ENCODE results near the gene GPR157.
"Not testable (repeated sequence)": the region's sequence is repeated elsewhere in the genome, so short reads cannot be mapped to it uniquely, and the experiment has no call there.

GPR157 gene

GRCh38 chr1:9146156-9146555 is 17.3 kb upstream of the GPR157 start:
- H3K27ac ChIP-seq (ENCODE audit: low read depth, low read length, severe bottlenecking), result no peak overlapping the region
- H3K9me3 ChIP-seq (ENCODE audit: control insufficient read depth, low read length), result no peaks in the 10 kb centered on the region
- H3K4me3 ChIP-seq (ENCODE audit: extremely low read depth, insufficient read depth, low read length, poor library complexity, severe bottlenecking), result no peak overlapping the region
- WGBS, 2 experiments (ENCODE audit: insufficient coverage in 2 of 2), result 74 to 83% methylated on average over 1 to 4 of the region's 8 CpGs
- H3K36me3 ChIP-seq (ENCODE audit: control insufficient read depth, insufficient read depth, low read length), result peaks cover 31% of the 10 kb centered on the region
- peaks cover 5% of the 10 kb centered on the region for H3K4me1 ChIP-seq (ENCODE audit: control insufficient read depth, insufficient read depth, low read length, poor library complexity, severe bottlenecking)

- WGBS, 2 experiments (ENCODE audit: insufficient coverage in 2 of 2), result 90 to 96% methylated on average over 4 to 5 of the region's 5 CpGs
- no peak overlapping the region for H3K27ac ChIP-seq (ENCODE audit: low read depth, low read length, severe bottlenecking)
- H3K4me3 ChIP-seq (ENCODE audit: extremely low read depth, insufficient read depth, low read length, poor library complexity, severe bottlenecking), result no peak overlapping the region
Observed at GRCh38 chr1:9145714-9146113, 16.8 kb upstream of the GPR157 start.

GRCh38 chr1:9145021-9145668 is 16.2 kb upstream of the GPR157 start:
- Histone ChIP-seq H3K4me1 (ENCODE audit: control insufficient read depth, insufficient read depth, low read length, poor library complexity, severe bottlenecking) (peaks cover 3% of the 10 kb centered on the region), H3K9me3 (ENCODE audit: control insufficient read depth, low read length) (no peaks in the 10 kb centered on the region), H3K4me3 (ENCODE audit: extremely low read depth, insufficient read depth, low read length, poor library complexity, severe bottlenecking) (no peak overlapping the region), H3K36me3 (ENCODE audit: control insufficient read depth, insufficient read depth, low read length) (peaks cover 21% of the 10 kb centered on the region), H3K27ac (ENCODE audit: low read depth, low read length, severe bottlenecking) (no peak overlapping the region)
- WGBS, 2 experiments (ENCODE audit: insufficient coverage in 2 of 2), result 65 to 79% methylated on average over 9 to 14 of the region's 17 CpGs

More at GRCh38 chr1:9145714-9146113, 16.8 kb upstream of the GPR157 start:
- H3K36me3 ChIP-seq (ENCODE audit: control insufficient read depth, insufficient read depth, low read length), result peaks cover 27% of the 10 kb centered on the region
- peaks cover 5% of the 10 kb centered on the region for H3K4me1 ChIP-seq (ENCODE audit: control insufficient read depth, insufficient read depth, low read length, poor library complexity, severe bottlenecking)
- H3K9me3 ChIP-seq (ENCODE audit: control insufficient read depth, low read length), result no peaks in the 10 kb centered on the region

- 95 to 100% methylated on average over 7 of the region's 7 CpGs for WGBS, 2 experiments (ENCODE audit: insufficient coverage in 2 of 2)
Observed at GRCh38 chr1:9144494-9144893, 15.6 kb upstream of the GPR157 start.

GRCh38 chr1:9143250-9143649 is 14.3 kb upstream of the GPR157 start:
- Histone ChIP-seq H3K9me3 (ENCODE audit: control insufficient read depth, low read length) (no peaks in the 10 kb centered on the region), H3K36me3 (ENCODE audit: control insufficient read depth, insufficient read depth, low read length) (peaks cover 4% of the 10 kb centered on the region), H3K4me1 (ENCODE audit: control insufficient read depth, insufficient read depth, low read length, poor library complexity, severe bottlenecking) (no peaks in the 10 kb centered on the region), H3K27ac (ENCODE audit: low read depth, low read length, severe bottlenecking) (no peak overlapping the region), H3K4me3 (ENCODE audit: extremely low read depth, insufficient read depth, low read length, poor library complexity, severe bottlenecking) (no peak overlapping the region)
- 84 to 94% methylated on average over 6 of the region's 7 CpGs for WGBS, 2 experiments (ENCODE audit: insufficient coverage in 2 of 2)

More at GRCh38 chr1:9144494-9144893, 15.6 kb upstream of the GPR157 start:
- not testable (repeated sequence) for H3K4me1 ChIP-seq (ENCODE audit: control insufficient read depth, insufficient read depth, low read length, poor library complexity, severe bottlenecking); H3K27ac ChIP-seq (ENCODE audit: low read depth, low read length, severe bottlenecking); H3K9me3 ChIP-seq (ENCODE audit: control insufficient read depth, low read length); H3K4me3 ChIP-seq (ENCODE audit: extremely low read depth, insufficient read depth, low read length, poor library complexity, severe bottlenecking)
- H3K36me3 ChIP-seq (ENCODE audit: control insufficient read depth, insufficient read depth, low read length), result peaks cover 15% of the 10 kb centered on the region

- Histone ChIP-seq H3K4me1 (ENCODE audit: control insufficient read depth, insufficient read depth, low read length, poor library complexity, severe bottlenecking) (no peaks in the 10 kb centered on the region), H3K27ac (ENCODE audit: low read depth, low read length, severe bottlenecking) (no peak overlapping the region), H3K4me3 (ENCODE audit: extremely low read depth, insufficient read depth, low read length, poor library complexity, severe bottlenecking) (no peak overlapping the region), H3K9me3 (ENCODE audit: control insufficient read depth, low read length) (no peaks in the 10 kb centered on the region), H3K36me3 (ENCODE audit: control insufficient read depth, insufficient read depth, low read length) (no peaks in the 10 kb centered on the region)
- 80 to 100% methylated on average over 1 to 2 of the region's 2 CpGs for WGBS, 2 experiments (ENCODE audit: insufficient coverage in 2 of 2)
Observed at GRCh38 chr1:9139930-9140329, 11.0 kb upstream of the GPR157 start.

- Histone ChIP-seq H3K9me3 (ENCODE audit: control insufficient read depth, low read length) (no peaks in the 10 kb centered on the region), H3K4me3 (ENCODE audit: extremely low read depth, insufficient read depth, low read length, poor library complexity, severe bottlenecking) (no peak overlapping the region), H3K36me3 (ENCODE audit: control insufficient read depth, insufficient read depth, low read length) (no peaks in the 10 kb centered on the region), H3K4me1 (ENCODE audit: control insufficient read depth, insufficient read depth, low read length, poor library complexity, severe bottlenecking) (no peaks in the 10 kb centered on the region), H3K27ac (ENCODE audit: low read depth, low read length, severe bottlenecking) (no peak overlapping the region)
- 87 to 90% methylated on average over 8 of the region's 8 CpGs for WGBS, 2 experiments (ENCODE audit: insufficient coverage in 2 of 2)
Observed at GRCh38 chr1:9136932-9137331, 8.0 kb upstream of the GPR157 start.

GRCh38 chr1:9135073-9135836 is 6.4 kb upstream of the GPR157 start:
- Histone ChIP-seq H3K9me3 (ENCODE audit: control insufficient read depth, low read length) (no peaks in the 10 kb centered on the region), H3K4me1 (ENCODE audit: control insufficient read depth, insufficient read depth, low read length, poor library complexity, severe bottlenecking) (no peaks in the 10 kb centered on the region), H3K36me3 (ENCODE audit: control insufficient read depth, insufficient read depth, low read length) (no peaks in the 10 kb centered on the region), H3K27ac (ENCODE audit: low read depth, low read length, severe bottlenecking) (no peak overlapping the region), H3K4me3 (ENCODE audit: extremely low read depth, insufficient read depth, low read length, poor library complexity, severe bottlenecking) (no peak overlapping the region)
- WGBS, 2 experiments (ENCODE audit: insufficient coverage in 2 of 2), result 82 to 92% methylated on average over 4 to 8 of the region's 10 CpGs

GRCh38 chr1:9133870-9134585 is 5.1 kb upstream of the GPR157 start:
- H3K4me1 ChIP-seq (ENCODE audit: control insufficient read depth, insufficient read depth, low read length, poor library complexity, severe bottlenecking), result no peaks in the 10 kb centered on the region
- H3K4me3 ChIP-seq (ENCODE audit: extremely low read depth, insufficient read depth, low read length, poor library complexity, severe bottlenecking), result no peak overlapping the region
- no peaks in the 10 kb centered on the region for H3K9me3 ChIP-seq (ENCODE audit: control insufficient read depth, low read length)
- H3K27ac ChIP-seq (ENCODE audit: low read depth, low read length, severe bottlenecking), result no peak overlapping the region
- WGBS, 2 experiments (ENCODE audit: insufficient coverage in 2 of 2), result 85% methylated on average over 2 of the region's 5 CpGs; no CpG with 5 or more reads in 1 of the 2 experiments
- no peaks in the 10 kb centered on the region for H3K36me3 ChIP-seq (ENCODE audit: control insufficient read depth, insufficient read depth, low read length)

GRCh38 chr1:9129266-9130041 is 552 bp upstream of the GPR157 start:
- H3K9me3 ChIP-seq (ENCODE audit: control insufficient read depth, low read length), result no peaks in the 10 kb centered on the region
- H3K4me1 ChIP-seq (ENCODE audit: control insufficient read depth, insufficient read depth, low read length, poor library complexity, severe bottlenecking), result peaks cover 9% of the 10 kb centered on the region
- H3K36me3 ChIP-seq (ENCODE audit: control insufficient read depth, insufficient read depth, low read length), result no peaks in the 10 kb centered on the region
- WGBS, 2 experiments (ENCODE audit: insufficient coverage in 2 of 2), result 0 to 11% methylated on average over 6 to 27 of the region's 46 CpGs
- H3K27ac ChIP-seq (ENCODE audit: low read depth, low read length, severe bottlenecking), result no peak overlapping the region
- peak overlapping the region; percentile 47 for H3K4me3 ChIP-seq (ENCODE audit: extremely low read depth, insufficient read depth, low read length, poor library complexity, severe bottlenecking)

Measured in mesodermal cell (in vitro differentiated cells).